GM18861 (cell line): Measurements from ENCODE around the gene RGS12.

Experiments used
- ATAC-seq: cut with Tn5 transposase; IDR thresholded peaks from one replicate; pipeline ENCODE4 v1.9.1; 2021; ENCODE audit not compliant: unreplicated experiment

Gene RGS12

GRCh38 chr4:3280466-3280865, 12.4 kb upstream of the RGS12 start:
- ATAC-seq = no peak

- ATAC-seq = no peak
These were observed 9.3 kb upstream of the RGS12 start for GRCh38 chr4:3283483-3283882.

GRCh38 chr4:3283916-3284315, 8.9 kb upstream of the RGS12 start:
- no peak for ATAC-seq

- ATAC-seq = no peak
These were observed 7.9 kb upstream of the RGS12 start for GRCh38 chr4:3284734-3285557.

- ATAC-seq = peak; percentile 10
These were observed 7.1 kb upstream of the RGS12 start for GRCh38 chr4:3285558-3286334.

- peak; percentile 77 for ATAC-seq
These were observed 6.3 kb upstream of the RGS12 start for GRCh38 chr4:3286335-3287175.

GRCh38 chr4:3287271-3287971, 5.4 kb upstream of the RGS12 start:
- no peak for ATAC-seq

GRCh38 chr4:3287972-3288570, 4.8 kb upstream of the RGS12 start:
- ATAC-seq = no peak

- ATAC-seq = no peak
These were observed 4.2 kb upstream of the RGS12 start for GRCh38 chr4:3288571-3289094.

- no peak for ATAC-seq
These were observed 2.3 kb upstream of the RGS12 start for GRCh38 chr4:3290476-3290875.

GRCh38 chr4:3290889-3291321, 1.9 kb upstream of the RGS12 start:
- ATAC-seq = no peak

- no peak for ATAC-seq
These were observed 1.3 kb upstream of the RGS12 start for GRCh38 chr4:3291411-3291968.

- no peak for ATAC-seq
These were observed 751 bp upstream of the RGS12 start for GRCh38 chr4:3291969-3292570.

GRCh38 chr4:3293401-3294391, 875 bp downstream of the RGS12 start:
- ATAC-seq = no peak

- no peak for ATAC-seq
These were observed 1.8 kb downstream of the RGS12 start for GRCh38 chr4:3294401-3295241.

GRCh38 chr4:3295837-3296624, 3.2 kb downstream of the RGS12 start:
- ATAC-seq = no peak
